HepG2 (cell line): ENCODE measurements around the gene MTFR1L. TPM values are rescaled to one million over a fixed set of nuclear protein-coding genes. Genes with fewer than 3 reads are reported as not detected.

Experiments used
- CHCHD3 ChIP-seq: sonication (generic); formaldehyde crosslinking; IDR thresholded peaks from 2 replicates; pipeline ENCODE4 v1.8.0; 2022; ENCODE audit warnings: mild to moderate bottlenecking, missing genetic modification reagents, moderate library complexity
- CHD2 ChIP-seq: IDR thresholded peaks from 2 replicates; pipeline ENCODE4 v1.6.1; 2011; ENCODE audit warnings: low read depth, low read length, improper control_type of control experiment
- ELF4 ChIP-seq: sonication (generic); formaldehyde crosslinking; IDR thresholded peaks from 2 replicates; pipeline ENCODE4 v1.5.0; 2020; ENCODE audit warnings: missing genetic modification reagents, mild to moderate bottlenecking, moderate library complexity, borderline replicate concordance
- GATAD2A ChIP-seq: IDR thresholded peaks from 2 replicates; pipeline ENCODE4 v1.6.1; 2016
- KIAA2018 ChIP-seq: sonication (generic); formaldehyde crosslinking; IDR thresholded peaks from 2 replicates; pipeline ENCODE4 v1.5.0; 2020; ENCODE audit warnings: mild to moderate bottlenecking, missing genetic modification reagents, borderline replicate concordance
- MLLT10 ChIP-seq: sonication (generic); formaldehyde crosslinking; IDR thresholded peaks from 2 replicates; pipeline ENCODE4 v1.4.0; 2020; ENCODE audit warnings: missing genetic modification reagents
- MXI1 ChIP-seq: IDR thresholded peaks from 3 replicates; pipeline ENCODE4 v1.6.1; 2012; ENCODE audit warnings: low read depth, low read length, inconsistent platforms, borderline replicate concordance
- MYC ChIP-seq: sonication (generic); formaldehyde crosslinking; IDR thresholded peaks from 2 replicates; pipeline ENCODE4 v1.9.0; 2021; ENCODE audit warnings: missing genetic modification reagents, borderline replicate concordance
- NPAS2 ChIP-seq: sonication (generic); formaldehyde crosslinking; IDR thresholded peaks from 2 replicates; pipeline ENCODE4 v1.8.0; 2022; ENCODE audit warnings: mild to moderate bottlenecking, missing genetic modification reagents, borderline replicate concordance
- SP5 ChIP-seq: IDR thresholded peaks from 2 replicates; pipeline ENCODE4 v1.6.1; 2016; ENCODE audit warnings: low read depth, borderline replicate concordance
- SRF ChIP-seq: IDR thresholded peaks from 2 replicates; pipeline ENCODE4 v1.6.1; 2011; ENCODE audit warnings: mild to moderate bottlenecking, low read depth, low read length, moderate library complexity
- TBX2 ChIP-seq: sonication (generic); formaldehyde crosslinking; IDR thresholded peaks from 2 replicates; pipeline ENCODE4 v1.5.0; 2020; ENCODE audit warnings: missing genetic modification reagents, mild to moderate bottlenecking, borderline replicate concordance
- ZBTB1 ChIP-seq: sonication (generic); formaldehyde crosslinking; IDR thresholded peaks from 2 replicates; pipeline ENCODE4 v1.4.0; 2020; ENCODE audit warnings: missing genetic modification reagents, borderline replicate concordance
- ZBTB10 ChIP-seq: sonication (generic); formaldehyde crosslinking; IDR thresholded peaks from 2 replicates; pipeline ENCODE4 v1.4.0; 2020; ENCODE audit warnings: missing genetic modification reagents, borderline replicate concordance
- ZNF260 ChIP-seq: sonication (generic); formaldehyde crosslinking; IDR thresholded peaks from 2 replicates; pipeline ENCODE4 v1.4.0; 2020; ENCODE audit warnings: missing genetic modification reagents, low read depth, mild to moderate bottlenecking, borderline replicate concordance
- ZNF30 ChIP-seq: sonication (generic); formaldehyde crosslinking; IDR thresholded peaks from 2 replicates; pipeline ENCODE4 v1.5.0; 2020; ENCODE audit warnings: mild to moderate bottlenecking, missing genetic modification reagents
- ZNF317 ChIP-seq: sonication (generic); formaldehyde crosslinking; IDR thresholded peaks from 2 replicates; pipeline ENCODE4 v1.5.0; 2020; ENCODE audit warnings: mild to moderate bottlenecking, missing genetic modification reagents
- ZNF580 ChIP-seq: IDR thresholded peaks from 2 replicates; pipeline ENCODE4 v1.6.1; 2016; ENCODE audit warnings: low read depth, borderline replicate concordance
- ZNF614 ChIP-seq: IDR thresholded peaks from 2 replicates; pipeline ENCODE4 v1.6.1; 2018; ENCODE audit warnings: missing biosample characterization, missing genetic modification reagents, inconsistent platforms, borderline replicate concordance
- ZNF644 ChIP-seq: IDR thresholded peaks from 2 replicates; pipeline ENCODE4 v1.6.1; 2016; ENCODE audit warnings: low read depth
- polyA plus RNA-seq, 8 experiments: library from polyadenylated mRNA; depleted of rRNA in 3 of 8; stranded (reverse) in 7 of 8; unstranded in 1 of 8; fragments of >200 nt; fragmentation: Illumina TruSeq in 4 of 8; extraction: Trizol in 4 of 8; gene quantifications; 2 replicates each; pipeline versions ENCODE4 v1.2.1 to v1.2.3, GENCODE V29; 2011 to 2016; ENCODE audit warnings: low read depth in 4 of 8, missing spikeins in 1 of 8, mixed read lengths in 1 of 8; ENCODE audit not compliant: insufficient read depth in 1 of 8
- total RNA-seq, 5 experiments: library from RNA; depleted of rRNA; stranded (reverse); fragments of >200 nt; fragmentation: Illumina TruSeq; extraction: Trizol; gene quantifications; 2 replicates each; pipeline ENCODE4 v1.2.3, GENCODE V29; 2016; ENCODE audit warnings: low read depth in 1 of 5

Gene MTFR1L
- total and polyA plus RNA-seq, 2 of the 13 experiments (the other 11 are each of a cell fraction or from before 2014, with no cell fraction given), result 38.0 to 55.7 TPM

- TF ChIP-seq ZBTB10 (CRISPR knock-in tag) (no peak; the same call in 1 of the 2 replicates), ZNF30 (no peak), ZNF644 (CRISPR knock-in tag) (no peak), ZNF614 (no peak), CHCHD3 (CRISPR knock-in tag) (no peak), NPAS2 (no peak), ZNF260 (no peak), ZBTB1 (CRISPR knock-in tag) (no peak), SRF (no peak), TBX2 (CRISPR knock-in tag) (peak; percentile 66; the same call in 1 of the 2 replicates), GATAD2A (CRISPR knock-in tag) (peak; percentile 63; the same call in 1 of the 2 replicates), CHD2 (no peak), SP5 (CRISPR knock-in tag) (no peak), ZNF317 (no peak), MLLT10 (CRISPR knock-in tag) (no peak), MYC (CRISPR knock-in tag) (no peak; the same call in 1 of the 2 replicates), KIAA2018 (no peak), ELF4 (CRISPR knock-in tag) (no peak), ZNF580 (CRISPR knock-in tag) (no peak), MXI1 (no peak)
Observed at GRCh38 chr1:25871086-25871703, 51.4 kb downstream of the MTFR1L start (continued).
